Stimulated activated CD8-positive, alpha-beta memory T cell treated with anti-CD3 and anti-CD28 coated beads, Interleukin-4, amount 100 ng/mL, for 48 hours (primary cell): Measurements from ENCODE around the gene F2R.
"Not testable (repeated sequence)": the region's sequence is repeated elsewhere in the genome, so short reads cannot be mapped to it uniquely, and the experiment has no call there.

Experiments used
- DNase-seq: peaks from one replicate; pipeline ENCODE4 v3.0.0-alpha.2; 2020

F2R gene

GRCh38 chr5:76761118-76761517 lies 45.2 kb downstream of the F2R start:
- DNase-seq = not testable (repeated sequence)

GRCh38 chr5:76762484-76762883 lies 46.6 kb downstream of the F2R start:
- peak; percentile 9 for DNase-seq

- peak; percentile 14 for DNase-seq
Measured at GRCh38 chr5:76763136-76763535, 47.2 kb downstream of the F2R start.

- no peak for DNase-seq
Measured at GRCh38 chr5:76764374-76764773, 48.4 kb downstream of the F2R start.

GRCh38 chr5:76765249-76765648 lies 49.3 kb downstream of the F2R start:
- no peak for DNase-seq

- no peak for DNase-seq
Measured at GRCh38 chr5:76766746-76767145, 50.8 kb downstream of the F2R start.

- DNase-seq = not testable (repeated sequence)
Measured at GRCh38 chr5:76771041-76771440, 55.1 kb downstream of the F2R start.

- DNase-seq = no peak
Measured at GRCh38 chr5:76771705-76772405, 55.9 kb downstream of the F2R start.

- DNase-seq = no peak
Measured at GRCh38 chr5:76775921-76776320, 60.0 kb downstream of the F2R start.

GRCh38 chr5:76776391-76776790 lies 60.5 kb downstream of the F2R start:
- DNase-seq = no peak

GRCh38 chr5:76780616-76781015 lies 64.7 kb downstream of the F2R start:
- not testable (repeated sequence) for DNase-seq

GRCh38 chr5:76781775-76782174 lies 65.8 kb downstream of the F2R start:
- DNase-seq = no peak

- DNase-seq = no peak
Measured at GRCh38 chr5:76782444-76782843, 66.5 kb downstream of the F2R start.
